ENCODE data around the gene YBX2.

DNA sequence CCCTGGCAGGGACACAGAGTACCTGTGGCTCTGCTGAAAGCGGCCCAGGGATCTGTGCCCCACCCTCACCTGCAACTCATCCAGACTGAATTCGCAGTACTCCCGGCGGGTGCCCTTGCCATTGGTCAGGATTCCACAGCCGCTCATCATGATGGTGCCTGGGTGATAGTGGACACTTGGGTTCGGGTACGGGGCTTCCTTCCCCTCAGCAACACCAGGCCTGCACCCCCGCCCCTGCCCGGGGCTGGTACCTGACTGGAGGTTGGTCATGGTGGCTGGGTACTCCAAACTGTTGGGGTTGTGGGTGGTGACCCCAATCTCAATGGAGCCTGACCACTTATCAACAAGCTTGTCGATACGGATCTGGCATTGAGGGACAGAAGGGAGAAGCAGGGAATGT lies 31.7 kb upstream of the YBX2 start:
- TF ChIP-seq POLR2A (IDR thresholded peaks at IDR 0.05; ENCODE audit: low read depth, low read length) (no peak), FOS (IDR thresholded peaks at IDR 0.05; ENCODE audit: borderline replicate concordance, insufficient read depth, low read length) (no peak), POLR2AphosphoS5 (IDR thresholded peaks at IDR 0.05; ENCODE audit: insufficient read depth, low read depth, low read length) (no peak), EZH2 (IDR thresholded peaks at IDR 0.05; ENCODE audit: borderline replicate concordance, low read depth, low read length, severe bottlenecking) (no peak)
- TF ChIP-seq, protein P1, sequence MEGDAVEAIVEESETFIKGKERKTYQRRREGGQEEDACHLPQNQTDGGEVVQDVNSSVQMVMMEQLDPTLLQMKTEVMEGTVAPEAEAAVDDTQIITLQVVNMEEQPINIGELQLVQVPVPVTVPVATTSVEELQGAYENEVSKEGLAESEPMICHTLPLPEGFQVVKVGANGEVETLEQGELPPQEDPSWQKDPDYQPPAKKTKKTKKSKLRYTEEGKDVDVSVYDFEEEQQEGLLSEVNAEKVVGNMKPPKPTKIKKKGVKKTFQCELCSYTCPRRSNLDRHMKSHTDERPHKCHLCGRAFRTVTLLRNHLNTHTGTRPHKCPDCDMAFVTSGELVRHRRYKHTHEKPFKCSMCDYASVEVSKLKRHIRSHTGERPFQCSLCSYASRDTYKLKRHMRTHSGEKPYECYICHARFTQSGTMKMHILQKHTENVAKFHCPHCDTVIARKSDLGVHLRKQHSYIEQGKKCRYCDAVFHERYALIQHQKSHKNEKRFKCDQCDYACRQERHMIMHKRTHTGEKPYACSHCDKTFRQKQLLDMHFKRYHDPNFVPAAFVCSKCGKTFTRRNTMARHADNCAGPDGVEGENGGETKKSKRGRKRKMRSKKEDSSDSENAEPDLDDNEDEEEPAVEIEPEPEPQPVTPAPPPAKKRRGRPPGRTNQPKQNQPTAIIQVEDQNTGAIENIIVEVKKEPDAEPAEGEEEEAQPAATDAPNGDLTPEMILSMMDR (IDR thresholded peaks at IDR 0.05; ENCODE audit: extremely low read depth in 1 of 2, insufficient read depth in 1 of 2, low read depth in 1 of 2, low read length in 2 of 2), result no peak
- TF ChIP-seq, protein P2, sequence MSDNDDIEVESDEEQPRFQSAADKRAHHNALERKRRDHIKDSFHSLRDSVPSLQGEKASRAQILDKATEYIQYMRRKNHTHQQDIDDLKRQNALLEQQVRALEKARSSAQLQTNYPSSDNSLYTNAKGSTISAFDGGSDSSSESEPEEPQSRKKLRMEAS (IDR thresholded peaks at IDR 0.05; ENCODE audit: insufficient read depth, insufficient read length), result no peak

Data from endothelial cell of umbilical vein (primary cell).